ENCODE results near the gene SMOC2.
"Not testable (repeated sequence)": the region's sequence is repeated elsewhere in the genome, so short reads cannot be mapped to it uniquely, and the experiment has no call there.

The SMOC2 gene

DNA sequence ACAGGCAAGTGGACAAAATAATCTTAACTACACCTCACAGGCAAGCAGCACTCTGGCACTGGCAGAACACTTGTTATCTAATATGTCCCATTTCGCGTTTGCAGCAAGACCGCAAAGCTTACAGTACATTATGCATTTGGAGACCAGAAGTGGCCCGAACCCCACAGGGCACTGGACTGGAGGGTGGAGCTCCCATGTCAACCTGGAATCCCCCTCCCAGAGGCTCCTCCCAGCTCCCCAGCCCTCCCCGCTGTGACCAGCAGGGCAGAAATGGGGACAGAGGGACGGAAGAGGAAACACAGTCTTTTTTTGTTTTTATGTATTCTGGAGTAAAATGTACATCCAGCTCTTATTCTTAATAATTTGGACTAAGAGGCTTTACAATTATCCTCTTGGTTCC, 263.7 kb downstream of the SMOC2 start:
- ATAC-seq (ENCODE audit: low read depth) (no peak), DNase-seq (ENCODE audit: low spot score) (no peak)
- Histone ChIP-seq H3K4me1 (ENCODE audit: insufficient read depth, poor library complexity, severe bottlenecking) (no peaks in the 10 kb centered on the region), H3K36me3 (ENCODE audit: low read depth) (no peaks in the 10 kb centered on the region), H3K4me3 (ENCODE audit: severe bottlenecking) (no peak overlapping the region), H3K27me3 (ENCODE audit: insufficient read depth, poor library complexity, severe bottlenecking) (no peaks in the 10 kb centered on the region), H3K9me3 (ENCODE audit: severe bottlenecking) (no peaks in the 10 kb centered on the region), H3K27ac (ENCODE audit: poor library complexity, severe bottlenecking) (no peak overlapping the region)
- TF ChIP-seq, protein P1, sequence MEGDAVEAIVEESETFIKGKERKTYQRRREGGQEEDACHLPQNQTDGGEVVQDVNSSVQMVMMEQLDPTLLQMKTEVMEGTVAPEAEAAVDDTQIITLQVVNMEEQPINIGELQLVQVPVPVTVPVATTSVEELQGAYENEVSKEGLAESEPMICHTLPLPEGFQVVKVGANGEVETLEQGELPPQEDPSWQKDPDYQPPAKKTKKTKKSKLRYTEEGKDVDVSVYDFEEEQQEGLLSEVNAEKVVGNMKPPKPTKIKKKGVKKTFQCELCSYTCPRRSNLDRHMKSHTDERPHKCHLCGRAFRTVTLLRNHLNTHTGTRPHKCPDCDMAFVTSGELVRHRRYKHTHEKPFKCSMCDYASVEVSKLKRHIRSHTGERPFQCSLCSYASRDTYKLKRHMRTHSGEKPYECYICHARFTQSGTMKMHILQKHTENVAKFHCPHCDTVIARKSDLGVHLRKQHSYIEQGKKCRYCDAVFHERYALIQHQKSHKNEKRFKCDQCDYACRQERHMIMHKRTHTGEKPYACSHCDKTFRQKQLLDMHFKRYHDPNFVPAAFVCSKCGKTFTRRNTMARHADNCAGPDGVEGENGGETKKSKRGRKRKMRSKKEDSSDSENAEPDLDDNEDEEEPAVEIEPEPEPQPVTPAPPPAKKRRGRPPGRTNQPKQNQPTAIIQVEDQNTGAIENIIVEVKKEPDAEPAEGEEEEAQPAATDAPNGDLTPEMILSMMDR (IDR thresholded peaks at IDR 0.05; ENCODE audit: poor library complexity, severe bottlenecking) = no peak

DNA sequence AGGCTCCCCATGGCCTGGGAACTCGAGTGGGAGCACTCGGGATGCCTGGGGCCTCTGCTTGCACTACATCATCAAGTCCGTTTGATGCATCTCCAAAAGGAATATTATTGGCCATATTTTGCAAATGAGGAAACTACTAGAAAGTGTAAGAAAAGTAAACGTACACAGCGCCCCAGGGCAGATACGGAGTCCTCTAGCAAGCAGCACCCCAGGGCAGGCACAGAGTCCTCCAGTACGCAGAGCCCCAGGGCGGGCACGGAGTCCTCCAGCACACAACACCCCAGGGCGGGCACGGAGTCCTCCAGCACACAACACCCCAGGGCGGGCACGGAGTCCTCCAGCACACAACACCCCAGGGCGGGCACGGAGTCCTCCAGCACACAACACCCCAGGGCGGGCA, 264.3 kb downstream of the SMOC2 start:
- H3K27me3 ChIP-seq (ENCODE audit: insufficient read depth, poor library complexity, severe bottlenecking); H3K27ac ChIP-seq (ENCODE audit: poor library complexity, severe bottlenecking); H3K4me3 ChIP-seq (ENCODE audit: severe bottlenecking); DNase-seq (ENCODE audit: low spot score); H3K9me3 ChIP-seq (ENCODE audit: severe bottlenecking); H3K36me3 ChIP-seq (ENCODE audit: low read depth); H3K4me1 ChIP-seq (ENCODE audit: insufficient read depth, poor library complexity, severe bottlenecking); ATAC-seq (ENCODE audit: low read depth): not testable (repeated sequence)

DNA sequence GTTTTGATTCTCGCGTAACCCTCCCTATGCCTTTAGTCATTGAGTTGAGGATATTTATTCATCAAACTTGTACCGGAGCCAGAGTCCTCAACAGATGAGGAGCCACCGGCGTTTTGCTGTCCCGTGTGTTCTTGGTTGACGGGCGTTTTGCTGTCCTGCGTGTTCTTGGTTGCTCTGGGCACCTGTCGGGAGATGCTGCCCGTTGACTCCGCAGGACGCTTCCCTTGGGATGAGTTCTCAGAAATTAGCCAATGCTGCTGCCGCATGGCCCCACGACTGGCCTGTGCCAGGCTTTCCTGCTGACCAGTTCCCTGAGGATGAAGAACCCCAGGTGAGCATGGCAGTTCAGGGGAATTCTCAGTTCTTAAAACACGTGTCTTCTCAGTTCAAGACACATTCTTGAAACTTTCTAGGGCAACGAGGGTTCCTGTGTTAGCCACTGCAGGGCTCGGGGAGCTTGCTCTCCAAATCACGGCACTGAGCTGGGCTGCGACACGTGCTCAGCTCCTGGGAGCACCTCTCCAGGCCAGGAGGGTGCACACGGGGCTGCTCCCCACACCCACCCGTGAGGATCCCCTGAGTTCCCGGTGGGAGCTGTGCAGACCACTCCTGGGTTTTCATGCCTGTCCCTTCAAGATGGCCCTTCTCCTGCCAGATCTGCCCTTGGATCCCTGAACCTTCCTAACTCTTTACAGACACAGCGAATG, 265.6 kb downstream of the SMOC2 start:
- no peak overlapping the region for H3K4me3 ChIP-seq (ENCODE audit: severe bottlenecking)
- TF ChIP-seq, protein P1 (IDR thresholded peaks at IDR 0.05; ENCODE audit: poor library complexity, severe bottlenecking) = no peak
- DNase-seq (ENCODE audit: low spot score) = no peak
- H3K9me3 ChIP-seq (ENCODE audit: severe bottlenecking) = no peaks in the 10 kb centered on the region
- no peaks in the 10 kb centered on the region for H3K36me3 ChIP-seq (ENCODE audit: low read depth)
- H3K27ac ChIP-seq (ENCODE audit: poor library complexity, severe bottlenecking) = no peak overlapping the region
- no peak for ATAC-seq (ENCODE audit: low read depth)
- H3K4me1 ChIP-seq (ENCODE audit: insufficient read depth, poor library complexity, severe bottlenecking) = no peaks in the 10 kb centered on the region
- no peaks in the 10 kb centered on the region for H3K27me3 ChIP-seq (ENCODE audit: insufficient read depth, poor library complexity, severe bottlenecking)

DNA sequence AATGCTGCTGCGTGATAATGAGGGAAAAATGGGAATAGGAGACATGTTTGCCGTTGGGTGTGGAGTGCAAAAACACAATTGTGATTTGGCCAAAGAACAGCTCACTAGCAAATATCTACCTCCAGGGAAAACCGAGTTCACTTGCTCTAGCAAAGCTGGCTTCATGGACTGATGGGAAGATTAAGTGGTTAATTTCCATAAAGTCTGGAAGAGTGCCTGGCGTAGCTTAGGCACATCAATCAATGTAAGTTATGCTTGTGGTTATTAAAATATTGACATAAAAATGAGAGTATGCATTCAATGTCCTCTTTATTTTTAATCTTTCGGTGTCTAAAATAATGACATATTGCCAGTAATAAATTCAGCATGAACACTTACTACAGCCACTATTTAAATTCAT, 267.5 kb downstream of the SMOC2 start:
- no peaks in the 10 kb centered on the region for H3K27me3 ChIP-seq (ENCODE audit: insufficient read depth, poor library complexity, severe bottlenecking)
- no peaks in the 10 kb centered on the region for H3K9me3 ChIP-seq (ENCODE audit: severe bottlenecking)
- no peaks in the 10 kb centered on the region for H3K36me3 ChIP-seq (ENCODE audit: low read depth)
- no peak overlapping the region for H3K4me3 ChIP-seq (ENCODE audit: severe bottlenecking)
- no peaks in the 10 kb centered on the region for H3K4me1 ChIP-seq (ENCODE audit: insufficient read depth, poor library complexity, severe bottlenecking)
- DNase-seq (ENCODE audit: low spot score) (no peak), ATAC-seq (ENCODE audit: low read depth) (no peak)
- TF ChIP-seq, protein P1 (IDR thresholded peaks at IDR 0.05; ENCODE audit: poor library complexity, severe bottlenecking) = no peak
- H3K27ac ChIP-seq (ENCODE audit: poor library complexity, severe bottlenecking) = no peak overlapping the region

DNA sequence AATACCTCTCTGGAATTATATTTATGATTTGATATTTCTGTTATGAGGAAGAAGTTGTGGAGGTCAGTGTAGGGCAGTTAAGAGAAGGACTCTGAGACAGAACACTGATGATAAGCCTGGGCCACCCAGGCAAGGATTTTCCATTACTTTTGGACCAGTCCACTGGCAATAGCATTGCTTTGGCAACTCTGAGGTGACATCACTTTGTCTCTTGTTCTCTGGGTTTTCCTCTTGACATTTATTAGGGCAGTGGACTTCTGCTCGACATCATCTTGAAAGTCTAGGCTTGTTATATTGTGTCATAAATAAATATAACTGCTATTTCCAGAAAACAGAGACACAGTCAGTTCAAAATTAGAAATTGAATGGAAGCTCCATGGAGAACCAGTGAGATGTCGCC, 268.0 kb downstream of the SMOC2 start:
- TF ChIP-seq, protein P1 (IDR thresholded peaks at IDR 0.05; ENCODE audit: poor library complexity, severe bottlenecking) = no peak
- Histone ChIP-seq H3K36me3 (ENCODE audit: low read depth) (no peaks in the 10 kb centered on the region), H3K9me3 (ENCODE audit: severe bottlenecking) (no peaks in the 10 kb centered on the region), H3K4me3 (ENCODE audit: severe bottlenecking) (no peak overlapping the region), H3K4me1 (ENCODE audit: insufficient read depth, poor library complexity, severe bottlenecking) (no peaks in the 10 kb centered on the region), H3K27me3 (ENCODE audit: insufficient read depth, poor library complexity, severe bottlenecking) (no peaks in the 10 kb centered on the region), H3K27ac (ENCODE audit: poor library complexity, severe bottlenecking) (no peak overlapping the region)
- ATAC-seq (ENCODE audit: low read depth) = no peak
- DNase-seq (ENCODE audit: low spot score) = no peak
